Thymus (tissue), 11 donors: ENCODE results near the gene EML1. TPM values are rescaled to one million over a fixed set of nuclear protein-coding genes. Genes with fewer than 3 reads are reported as not detected.

Source experiments
- DNase-seq, 9 donors: peaks; one replicate each; pipeline ENCODE4 v3.0.0-alpha.2; 2013; ENCODE audit warnings: low spot score in 9 of 9, low read depth in 6 of 9, missing footprints in 1 of 9
- H3K27ac ChIP-seq, 2 donors: one replicate each; pipeline ENCODE4 v1.5.1; 2013; ENCODE audit warnings: control low read depth in 1 of 2, low read depth in 1 of 2, low read length in 1 of 2, mild to moderate bottlenecking in 1 of 2, moderate library complexity in 1 of 2
- H3K27me3 ChIP-seq, 2 donors: one replicate each; pipeline ENCODE4 v1.5.1; 2013; ENCODE audit warnings: low read length in 1 of 2; ENCODE audit not compliant: control insufficient read depth in 2 of 2, insufficient read depth in 1 of 2
- H3K36me3 ChIP-seq, 2 donors: one replicate each; pipeline ENCODE4 v1.5.1; 2013; ENCODE audit warnings: low read length in 1 of 2, mild to moderate bottlenecking in 1 of 2, moderate library complexity in 1 of 2; ENCODE audit not compliant: control insufficient read depth in 2 of 2, insufficient read depth in 2 of 2
- H3K4me1 ChIP-seq, 2 donors: one replicate each; pipeline ENCODE4 v1.5.1; 2013; ENCODE audit warnings: low read length in 2 of 2; ENCODE audit not compliant: control insufficient read depth in 2 of 2, insufficient read depth in 2 of 2
- H3K4me3 ChIP-seq, 2 donors: one replicate each; pipeline ENCODE4 v1.5.1; 2013; ENCODE audit warnings: low read length in 2 of 2, control low read depth in 1 of 2, mild to moderate bottlenecking in 1 of 2
- H3K9me3 ChIP-seq, 2 donors: one replicate each; pipeline ENCODE4 v1.5.1; 2013; ENCODE audit warnings: low read length in 1 of 2, mild to moderate bottlenecking in 1 of 2; ENCODE audit not compliant: control insufficient read depth in 2 of 2, insufficient read depth in 1 of 2
- WGBS: extraction: QIAGEN DNeasy Blood & Tissue Kit; methylation state at CpG from one replicate; pipeline ENCODE4 v1.1.7; 2013; 5-methylcytosine and 5-hydroxymethylcytosine counted together
- polyA plus RNA-seq: library from polyadenylated mRNA; stranded (reverse); fragments of 200-250 nt; gene quantifications from one replicate; pipeline ENCODE4 v1.2.3, GENCODE V29; 2013
- total RNA-seq: library from RNA; stranded (reverse); fragments of 120-200 nt; gene quantifications from one replicate; pipeline ENCODE4 v1.2.4, GENCODE V29; 2013
- donor health status: healthy.

EML1 gene
- total and polyA plus RNA-seq, 2 donors: 1.7 to 2.7 TPM

DNA sequence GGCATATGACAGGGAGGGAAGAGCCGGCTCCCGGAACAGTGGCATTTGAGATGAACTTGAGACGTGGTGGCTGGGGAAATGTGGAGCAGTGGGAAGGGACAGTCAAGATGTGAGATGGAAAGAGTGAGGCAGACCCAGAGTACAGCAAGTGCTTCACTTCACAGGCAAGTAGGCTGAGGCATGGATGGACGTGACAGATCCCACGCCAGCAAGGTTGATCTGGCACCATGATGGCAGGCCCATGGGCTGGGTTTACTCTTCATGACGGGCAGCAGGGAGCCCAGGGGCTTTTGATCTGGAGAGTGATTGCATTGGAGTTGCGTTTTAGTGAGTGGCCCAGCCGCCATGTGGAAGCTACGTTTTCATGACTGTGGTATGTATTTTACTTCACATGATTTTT, 17.9 kb upstream of the EML1 start:
- H3K4me3 ChIP-seq: no peak overlapping the region
- peaks cover 0 to 21% of the 10 kb centered on the region in 2 donors for H3K27me3 ChIP-seq
- WGBS: 93% methylated on average over 9 of the region's 9 CpGs
- DNase-seq: no peak
- H3K27ac ChIP-seq: no peak overlapping the region
- no peaks in the 10 kb centered on the region for H3K4me1 ChIP-seq
- H3K36me3 ChIP-seq: no peaks in the 10 kb centered on the region
- H3K9me3 ChIP-seq: no peaks in the 10 kb centered on the region

GRCh38 chr14:99777951-99778350, 15.3 kb upstream of the EML1 start:
- H3K27me3 ChIP-seq: peaks cover 0 to 19% of the 10 kb centered on the region in 2 donors
- H3K36me3 ChIP-seq: no peaks in the 10 kb centered on the region
- H3K4me3 ChIP-seq: no peak overlapping the region
- no peak for DNase-seq
- H3K9me3 ChIP-seq: no peaks in the 10 kb centered on the region
- WGBS: 94% methylated on average over 2 of the region's 2 CpGs
- H3K4me1 ChIP-seq: no peaks in the 10 kb centered on the region
- no peak overlapping the region for H3K27ac ChIP-seq

DNA sequence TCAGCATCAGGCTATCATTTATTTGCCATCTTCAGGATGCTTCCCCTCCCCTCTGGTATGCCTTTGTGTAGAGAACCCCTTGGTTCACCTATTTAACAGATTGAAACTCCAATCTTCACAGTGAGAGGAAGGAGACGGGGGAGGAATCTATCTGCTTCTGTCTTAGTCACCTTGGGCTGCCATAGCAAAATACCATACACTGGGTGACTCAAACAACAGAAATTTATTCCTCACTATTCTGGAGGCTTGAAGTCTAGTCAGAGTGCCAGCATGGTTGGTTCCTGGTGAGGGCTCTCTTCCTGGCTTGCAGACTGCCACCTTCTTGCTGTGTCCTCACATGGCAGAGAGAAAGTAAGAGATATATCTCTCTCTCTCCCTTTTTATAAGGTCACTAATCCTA, 13.5 kb upstream of the EML1 start:
- H3K36me3 ChIP-seq: no peaks in the 10 kb centered on the region
- peaks cover 0 to 8% of the 10 kb centered on the region in 2 donors for H3K27me3 ChIP-seq
- H3K9me3 ChIP-seq: no peaks in the 10 kb centered on the region
- no peak overlapping the region for H3K27ac ChIP-seq
- DNase-seq: no peak
- 98% methylated on average over 1 of the region's 1 CpG for WGBS
- H3K4me1 ChIP-seq: no peaks in the 10 kb centered on the region
- no peak overlapping the region for H3K4me3 ChIP-seq

- no peaks in the 10 kb centered on the region for H3K9me3 ChIP-seq
- 89% methylated on average over 9 of the region's 9 CpGs for WGBS
- no peaks in the 10 kb centered on the region for H3K36me3 ChIP-seq
- no peak overlapping the region for H3K4me3 ChIP-seq
- H3K27me3 ChIP-seq: peaks cover 0 to 5% of the 10 kb centered on the region in 2 donors
- H3K4me1 ChIP-seq: no peaks in the 10 kb centered on the region
- DNase-seq: no peak
- no peak overlapping the region for H3K27ac ChIP-seq
These were observed 12.5 kb upstream of the EML1 start for GRCh38 chr14:99780690-99781089.

DNA sequence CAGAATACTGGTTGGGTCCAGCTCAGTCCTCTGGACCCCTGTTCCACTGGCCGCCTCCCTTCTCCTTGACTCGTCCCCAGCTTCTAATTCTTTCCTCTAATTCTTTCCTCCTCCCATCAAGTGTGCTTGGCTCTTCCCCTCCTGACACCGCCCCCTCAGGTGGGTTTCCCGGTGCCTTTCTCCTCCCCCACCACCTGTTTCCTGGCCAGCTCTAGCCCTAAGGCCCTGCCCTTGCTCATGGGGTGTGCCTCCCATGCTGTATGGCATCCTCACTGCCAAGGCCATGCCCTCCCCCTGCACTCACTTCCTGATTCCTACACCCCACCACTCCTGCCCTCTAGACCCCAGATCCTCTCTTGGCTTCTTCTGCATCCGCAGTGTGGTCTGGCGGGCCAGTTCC, 12.1 kb upstream of the EML1 start:
- H3K27ac ChIP-seq: no peak overlapping the region
- DNase-seq: no peak
- no peaks in the 10 kb centered on the region for H3K9me3 ChIP-seq
- WGBS: 73% methylated on average over 6 of the region's 6 CpGs
- H3K4me1 ChIP-seq: no peaks in the 10 kb centered on the region
- peaks cover 0 to 5% of the 10 kb centered on the region in 2 donors for H3K27me3 ChIP-seq
- H3K36me3 ChIP-seq: no peaks in the 10 kb centered on the region
- H3K4me3 ChIP-seq: no peak overlapping the region

GRCh38 chr14:99781853-99782610, 11.2 kb upstream of the EML1 start:
- 90% methylated on average over 14 of the region's 14 CpGs for WGBS
- no peaks in the 10 kb centered on the region for H3K9me3 ChIP-seq
- H3K36me3 ChIP-seq: no peaks in the 10 kb centered on the region
- no peak overlapping the region for H3K27ac ChIP-seq
- no peak for DNase-seq
- H3K4me1 ChIP-seq: no peaks in the 10 kb centered on the region
- peaks cover 0 to 7% of the 10 kb centered on the region in 2 donors for H3K27me3 ChIP-seq
- no peak overlapping the region for H3K4me3 ChIP-seq

- Histone ChIP-seq H3K36me3 (no peaks in the 10 kb centered on the region), H3K4me3 (no peak overlapping the region), H3K27me3 (peaks cover 0 to 2% of the 10 kb centered on the region in 2 donors), H3K27ac (no peak overlapping the region), H3K4me1 (no peaks in the 10 kb centered on the region), H3K9me3 (no peaks in the 10 kb centered on the region)
- no peak for DNase-seq
- 98% methylated on average over 4 of the region's 4 CpGs for WGBS
These were observed 8.7 kb upstream of the EML1 start for GRCh38 chr14:99784508-99784907.

GRCh38 chr14:99785426-99785825, 7.8 kb upstream of the EML1 start:
- 95% methylated on average over 9 of the region's 9 CpGs for WGBS
- Histone ChIP-seq H3K27ac (no peak overlapping the region), H3K27me3 (peaks cover 0 to 5% of the 10 kb centered on the region in 2 donors), H3K4me3 (no peak overlapping the region), H3K4me1 (no peaks in the 10 kb centered on the region), H3K9me3 (no peaks in the 10 kb centered on the region), H3K36me3 (no peaks in the 10 kb centered on the region)
- DNase-seq: no peak

DNA sequence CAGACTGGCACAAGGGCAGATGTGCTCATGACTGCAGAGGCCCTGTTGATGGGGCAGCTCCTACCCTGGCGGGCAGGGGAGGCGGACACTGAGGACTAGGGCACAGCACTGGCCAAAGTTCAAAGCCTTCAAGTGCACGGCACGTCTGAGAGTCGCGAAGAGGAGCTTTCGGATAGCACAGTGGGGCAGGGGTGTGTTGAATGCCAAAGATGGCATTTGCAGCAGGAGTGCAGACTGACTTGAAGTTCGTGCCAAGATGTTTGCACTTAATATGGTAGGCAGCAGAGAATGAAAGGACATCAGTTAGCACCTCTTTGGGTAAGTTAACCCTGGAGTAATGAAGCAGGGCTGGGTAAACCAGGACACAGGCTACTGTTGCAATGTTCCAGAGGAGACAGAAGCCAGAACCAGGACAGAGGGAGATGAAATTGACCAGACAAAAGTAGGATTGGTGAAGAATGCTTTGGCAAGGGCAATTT, 6.7 kb upstream of the EML1 start:
- H3K27ac ChIP-seq: no peak overlapping the region
- peaks cover 5 to 16% of the 10 kb centered on the region in 2 donors for H3K27me3 ChIP-seq
- H3K36me3 ChIP-seq: no peaks in the 10 kb centered on the region
- H3K9me3 ChIP-seq: no peaks in the 10 kb centered on the region
- WGBS: 96% methylated on average over 8 of the region's 8 CpGs
- H3K4me1 ChIP-seq: no peaks in the 10 kb centered on the region
- H3K4me3 ChIP-seq: no peak overlapping the region
- no peak for DNase-seq
